Neural progenitor cell (in vitro differentiated cells): ENCODE data around the gene ANO3.

Source experiments
- EZH2 ChIP-seq: fragments of 200-600 bp; sonication (generic); IDR thresholded peaks from 2 replicates; pipeline ENCODE4 v1.6.1; 2017; ENCODE audit warnings: antibody characterized with exemption, mild to moderate bottlenecking, moderate library complexity
- EZH2phosphoT487 ChIP-seq: fragments of 200-600 bp; sonication (generic); IDR thresholded peaks from 2 replicates; pipeline ENCODE4 v1.6.1; 2017; ENCODE audit warnings: antibody characterized with exemption
- TF ChIP-seq, protein P1 (sequence below): fragments of 200-600 bp; sonication (generic); IDR thresholded peaks from 2 replicates; pipeline ENCODE4 v1.5.1; 2017; ENCODE audit warnings: antibody characterized with exemption, mild to moderate bottlenecking

- TF ChIP-seq, protein P1, sequence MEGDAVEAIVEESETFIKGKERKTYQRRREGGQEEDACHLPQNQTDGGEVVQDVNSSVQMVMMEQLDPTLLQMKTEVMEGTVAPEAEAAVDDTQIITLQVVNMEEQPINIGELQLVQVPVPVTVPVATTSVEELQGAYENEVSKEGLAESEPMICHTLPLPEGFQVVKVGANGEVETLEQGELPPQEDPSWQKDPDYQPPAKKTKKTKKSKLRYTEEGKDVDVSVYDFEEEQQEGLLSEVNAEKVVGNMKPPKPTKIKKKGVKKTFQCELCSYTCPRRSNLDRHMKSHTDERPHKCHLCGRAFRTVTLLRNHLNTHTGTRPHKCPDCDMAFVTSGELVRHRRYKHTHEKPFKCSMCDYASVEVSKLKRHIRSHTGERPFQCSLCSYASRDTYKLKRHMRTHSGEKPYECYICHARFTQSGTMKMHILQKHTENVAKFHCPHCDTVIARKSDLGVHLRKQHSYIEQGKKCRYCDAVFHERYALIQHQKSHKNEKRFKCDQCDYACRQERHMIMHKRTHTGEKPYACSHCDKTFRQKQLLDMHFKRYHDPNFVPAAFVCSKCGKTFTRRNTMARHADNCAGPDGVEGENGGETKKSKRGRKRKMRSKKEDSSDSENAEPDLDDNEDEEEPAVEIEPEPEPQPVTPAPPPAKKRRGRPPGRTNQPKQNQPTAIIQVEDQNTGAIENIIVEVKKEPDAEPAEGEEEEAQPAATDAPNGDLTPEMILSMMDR, result no peak
- TF ChIP-seq EZH2 (no peak), EZH2phosphoT487 (no peak)
Observed at GRCh38 chr11:26321516-26321915, 10.4 kb upstream of the ANO3 start.
